Astrocyte (in vitro differentiated cells and primary cell): Measurements from ENCODE around the gene SLC35D2.

Experiments
- CTCF ChIP-seq: IDR thresholded peaks from 2 replicates; pipeline ENCODE4 v1.5.1; 2011; ENCODE audit warnings: low read depth, mild to moderate bottlenecking, inconsistent platforms, low read length, moderate library complexity; ENCODE audit not compliant: insufficient read depth
- EZH2 ChIP-seq: IDR thresholded peaks from 2 replicates; pipeline ENCODE4 v1.6.1; 2012; ENCODE audit warnings: mild to moderate bottlenecking, low read length, inconsistent platforms; ENCODE audit not compliant: insufficient read depth

DNA sequence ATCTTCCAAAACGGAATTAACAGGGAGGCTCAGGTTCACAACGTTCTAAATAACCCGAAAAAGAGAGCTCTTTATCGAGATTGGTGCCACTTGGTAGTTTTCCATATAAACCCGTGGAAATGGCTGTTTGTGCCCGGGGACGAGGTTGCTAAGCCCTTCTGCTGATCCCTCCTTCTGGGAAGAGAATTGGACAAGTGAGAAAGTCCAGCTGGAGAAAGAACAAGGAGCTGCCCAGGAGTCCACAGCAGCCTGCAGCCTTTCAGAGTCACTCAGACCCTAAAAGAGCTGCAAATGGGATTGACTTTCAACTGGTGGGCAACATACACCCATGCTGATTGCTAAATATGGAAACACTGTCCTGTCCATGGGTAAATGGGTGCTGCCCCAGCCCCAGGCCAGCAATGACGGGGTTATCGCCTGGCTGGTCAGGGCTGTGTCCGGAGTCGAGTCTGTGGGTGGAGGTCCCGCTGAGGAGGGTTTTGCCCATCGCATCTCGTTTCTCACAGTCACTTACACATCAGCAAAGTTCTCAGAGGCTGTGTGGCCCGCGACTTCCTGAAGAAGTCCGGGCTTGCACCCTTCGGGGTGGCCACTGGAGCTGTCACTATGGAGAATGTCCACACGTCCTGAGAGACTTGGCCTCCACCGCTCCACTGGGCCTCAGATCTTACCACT, 40.8 kb downstream of the SLC35D2 start:
- no peak for TF ChIP-seq CTCF
- no peak for TF ChIP-seq EZH2
